Measurements from ENCODE around the gene SLC4A3. TPM values are rescaled to one million over a fixed set of nuclear protein-coding genes. Genes with fewer than 3 reads are reported as not detected.

Gene SLC4A3
- total RNA-seq, 1 experiment from 2014 or later = 7.3 TPM

GRCh38 chr2:219597552-219598307, 29.7 kb upstream of the SLC4A3 start, which contains the start of gene STK11IP:
Gene STK11IP, plus strand, starts transcription at chr2:219597857. Its CDS starts 263 bp downstream, at chr2:219598120.
- peaks cover 15% of the 10 kb centered on the region; the same call in 1 of the 2 replicates for H3K79me2 ChIP-seq (ENCODE audit: low read depth)
- DNase-seq = peak; percentile 93 to 95
- no TSS peak for BruUV-seq (replicated peaks)
- H3K9me2 ChIP-seq (ENCODE audit: insufficient read depth) = no peaks in the 10 kb centered on the region
- peak within 1 kb of the TSS; percentile 95 for H3K4me2 ChIP-seq
- H3K36me3 ChIP-seq (ENCODE audit: low read depth) = peaks cover 4% of the 10 kb centered on the region; the same call in 1 of the 2 replicates
- intact Hi-C loops (cut with micrococcal nuclease; ENCODE audit: unreplicated experiment) = loop anchor here (1.0 to 2.0 kb wide), 2 partner anchors 54 to 91 kb away; partner anchors contain the start of gene CHPF
- H2AFZ ChIP-seq = peak within 1 kb of the TSS; percentile 94
- ChIA-PET CTCF (interaction anchor here (0.6 kb wide), 2 partner anchors 25 to 34 kb away, joined by 6 to 8 read pairs; no protein-coding TSS in a partner anchor), POLR2A (ENCODE audit: unreplicated experiment) (interaction anchor here (0.6 to 1.2 kb wide), 5 partner anchors 26 to 353 kb away, joined by 3 to 9 read pairs (median 4); partner anchors contain the start of genes GLB1L, INHA and STK16)
- no peaks in the 10 kb centered on the region for H4K20me1 ChIP-seq (ENCODE audit: insufficient read depth)
- TF ChIP-seq, protein P1, sequence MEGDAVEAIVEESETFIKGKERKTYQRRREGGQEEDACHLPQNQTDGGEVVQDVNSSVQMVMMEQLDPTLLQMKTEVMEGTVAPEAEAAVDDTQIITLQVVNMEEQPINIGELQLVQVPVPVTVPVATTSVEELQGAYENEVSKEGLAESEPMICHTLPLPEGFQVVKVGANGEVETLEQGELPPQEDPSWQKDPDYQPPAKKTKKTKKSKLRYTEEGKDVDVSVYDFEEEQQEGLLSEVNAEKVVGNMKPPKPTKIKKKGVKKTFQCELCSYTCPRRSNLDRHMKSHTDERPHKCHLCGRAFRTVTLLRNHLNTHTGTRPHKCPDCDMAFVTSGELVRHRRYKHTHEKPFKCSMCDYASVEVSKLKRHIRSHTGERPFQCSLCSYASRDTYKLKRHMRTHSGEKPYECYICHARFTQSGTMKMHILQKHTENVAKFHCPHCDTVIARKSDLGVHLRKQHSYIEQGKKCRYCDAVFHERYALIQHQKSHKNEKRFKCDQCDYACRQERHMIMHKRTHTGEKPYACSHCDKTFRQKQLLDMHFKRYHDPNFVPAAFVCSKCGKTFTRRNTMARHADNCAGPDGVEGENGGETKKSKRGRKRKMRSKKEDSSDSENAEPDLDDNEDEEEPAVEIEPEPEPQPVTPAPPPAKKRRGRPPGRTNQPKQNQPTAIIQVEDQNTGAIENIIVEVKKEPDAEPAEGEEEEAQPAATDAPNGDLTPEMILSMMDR (conservative IDR thresholded peaks at IDR 0.05) = no peak
- TF ChIP-seq EZH2 (IDR thresholded peaks at IDR 0.05; ENCODE audit: low read depth) = no peak
- H3K4me1 ChIP-seq (replicated peaks; ENCODE audit: insufficient read depth) = peaks cover 19% of the 10 kb centered on the region
- H3K9me3 ChIP-seq (ENCODE audit: insufficient read depth, low read depth) = no peaks in the 10 kb centered on the region
- H3F3A ChIP-seq (ENCODE audit: insufficient read depth, low read depth) = peaks cover 25% of the 10 kb centered on the region
- H3K4me3 ChIP-seq = peak within 1 kb of the TSS; percentile 70
- H3K27me3 ChIP-seq (ENCODE audit: insufficient read depth, low read depth) = no peaks in the 10 kb centered on the region
- peak within 1 kb of the TSS; percentile 85 for H3K27ac ChIP-seq

DNA sequence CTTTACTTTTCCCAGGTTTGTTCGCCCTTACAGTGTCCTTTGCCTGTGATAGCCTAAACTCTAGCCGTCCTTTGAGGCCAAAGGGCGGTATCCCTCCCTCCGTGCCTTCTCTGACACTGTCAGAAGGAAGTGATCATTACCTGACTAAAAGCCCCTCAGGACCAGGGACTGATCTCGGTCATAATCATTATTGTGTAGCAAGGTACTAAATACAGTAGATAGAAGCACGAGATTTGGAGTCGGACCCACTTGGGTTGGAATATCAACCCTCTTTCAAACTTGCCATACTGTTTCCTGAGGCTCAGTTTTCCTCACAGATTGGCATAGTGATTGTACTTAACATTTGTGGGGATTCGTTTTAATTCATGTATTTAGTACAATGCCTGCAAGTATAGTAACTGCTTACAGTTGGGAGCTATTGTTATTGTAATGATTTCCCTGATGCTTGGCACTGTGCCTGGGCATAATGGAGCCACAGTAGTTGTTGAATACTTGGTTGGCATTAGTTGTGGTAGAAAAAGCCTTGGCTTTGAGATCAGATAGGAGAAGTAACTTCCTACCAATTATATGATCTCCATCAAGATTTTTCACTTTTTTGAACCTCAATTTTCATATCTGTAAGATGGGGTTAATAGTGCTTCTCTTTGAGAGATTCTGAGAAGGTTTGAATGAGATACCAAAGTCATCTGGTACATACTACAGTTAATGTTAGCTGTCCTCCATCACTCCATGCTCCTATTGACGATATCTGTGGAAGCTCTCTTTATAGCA, 28.9 kb upstream of the SLC4A3 start:
- Histone ChIP-seq H3K4me3 (peak overlapping the region; percentile 70), H3K4me1 (replicated peaks; ENCODE audit: insufficient read depth) (peaks cover 19% of the 10 kb centered on the region), H3K79me2 (ENCODE audit: low read depth) (peaks cover 15% of the 10 kb centered on the region; the same call in 1 of the 2 replicates), H3K27me3 (ENCODE audit: insufficient read depth, low read depth) (no peaks in the 10 kb centered on the region), H3F3A (ENCODE audit: insufficient read depth, low read depth) (peaks cover 25% of the 10 kb centered on the region), H3K4me2 (peak overlapping the region; percentile 95), H3K9me2 (ENCODE audit: insufficient read depth) (no peaks in the 10 kb centered on the region), H4K20me1 (ENCODE audit: insufficient read depth) (no peaks in the 10 kb centered on the region), H3K27ac (peak overlapping the region; percentile 64), H3K36me3 (ENCODE audit: low read depth) (peaks cover 4% of the 10 kb centered on the region; the same call in 1 of the 2 replicates), H2AFZ (peak overlapping the region; percentile 94), H3K9me3 (ENCODE audit: insufficient read depth, low read depth) (no peaks in the 10 kb centered on the region)
- DNase-seq = no peak
- TSS peak; percentile 68 for BruUV-seq (replicated peaks)
- TF ChIP-seq, protein P1 (conservative IDR thresholded peaks at IDR 0.05) = no peak
- no peak for TF ChIP-seq EZH2 (IDR thresholded peaks at IDR 0.05; ENCODE audit: low read depth)
- POLR2A ChIA-PET (ENCODE audit: unreplicated experiment) = no interaction called here
- CTCF ChIA-PET = interaction anchor here (0.6 kb wide), 2 partner anchors 26 to 33 kb away, joined by 6 to 8 read pairs; no protein-coding TSS in a partner anchor
- intact Hi-C loops (cut with micrococcal nuclease; ENCODE audit: unreplicated experiment) = no loop called here

DNA sequence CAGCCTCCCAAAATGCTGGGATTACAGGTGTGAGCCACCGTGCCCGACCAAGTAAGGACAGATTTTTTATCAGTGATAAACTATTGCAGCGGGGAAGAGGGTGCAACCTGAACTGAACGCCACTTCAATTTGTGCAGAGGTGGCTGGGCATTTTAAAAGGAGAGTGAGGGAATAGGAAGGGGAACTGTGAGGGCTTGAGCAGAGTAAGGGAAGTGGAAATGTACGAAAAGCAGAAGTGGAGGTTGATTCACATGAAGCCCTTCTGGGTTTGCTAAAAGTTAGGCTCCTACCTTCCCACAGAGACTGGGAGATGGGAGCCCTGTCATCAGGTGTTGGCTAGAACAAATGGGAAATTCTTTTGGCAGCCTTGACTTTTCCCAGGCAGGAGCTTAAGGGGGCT, 23.7 kb upstream of the SLC4A3 start:
- no peaks in the 10 kb centered on the region for H3K9me3 ChIP-seq (ENCODE audit: insufficient read depth, low read depth)
- H3K4me3 ChIP-seq = no peak overlapping the region
- H3K4me2 ChIP-seq = no peak overlapping the region
- no peaks in the 10 kb centered on the region for H3K27me3 ChIP-seq (ENCODE audit: insufficient read depth, low read depth)
- peaks cover 4% of the 10 kb centered on the region; the same call in 1 of the 2 replicates for H3K36me3 ChIP-seq (ENCODE audit: low read depth)
- no TSS peak for BruUV-seq (replicated peaks)
- POLR2A ChIA-PET (ENCODE audit: unreplicated experiment) = interaction anchor here (0.6 kb wide), 1 partner anchor 42 kb away, joined by 3 read pairs; no protein-coding TSS in a partner anchor
- no peak overlapping the region for H3K27ac ChIP-seq
- H2AFZ ChIP-seq = no peak overlapping the region
- intact Hi-C loops (cut with micrococcal nuclease; ENCODE audit: unreplicated experiment) = no loop called here
- TF ChIP-seq, protein P1 (conservative IDR thresholded peaks at IDR 0.05) = no peak
- TF ChIP-seq EZH2 (IDR thresholded peaks at IDR 0.05; ENCODE audit: low read depth) = no peak
- peaks cover 2% of the 10 kb centered on the region; the same call in 1 of the 2 replicates for H3K4me1 ChIP-seq (replicated peaks; ENCODE audit: insufficient read depth)
- no peaks in the 10 kb centered on the region for H3K9me2 ChIP-seq (ENCODE audit: insufficient read depth)
- peaks cover 10% of the 10 kb centered on the region; the same call in 1 of the 2 replicates for H3K79me2 ChIP-seq (ENCODE audit: low read depth)
- no peaks in the 10 kb centered on the region for H3F3A ChIP-seq (ENCODE audit: insufficient read depth, low read depth)
- no peaks in the 10 kb centered on the region for H4K20me1 ChIP-seq (ENCODE audit: insufficient read depth)
- CTCF ChIA-PET = interaction anchor here (0.7 kb wide), 1 partner anchor 62 kb away, joined by 7 read pairs; no protein-coding TSS in a partner anchor
- DNase-seq = no peak
